GM18858 (cell line): ENCODE results near the gene TMIGD1.

ENCODE experiments used
- ATAC-seq: cut with Tn5 transposase; IDR thresholded peaks from one replicate; pipeline ENCODE4 v1.9.1; 2021; ENCODE audit not compliant: unreplicated experiment

Gene TMIGD1, protein sequence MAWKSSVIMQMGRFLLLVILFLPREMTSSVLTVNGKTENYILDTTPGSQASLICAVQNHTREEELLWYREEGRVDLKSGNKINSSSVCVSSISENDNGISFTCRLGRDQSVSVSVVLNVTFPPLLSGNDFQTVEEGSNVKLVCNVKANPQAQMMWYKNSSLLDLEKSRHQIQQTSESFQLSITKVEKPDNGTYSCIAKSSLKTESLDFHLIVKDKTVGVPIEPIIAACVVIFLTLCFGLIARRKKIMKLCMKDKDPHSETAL

DNA sequence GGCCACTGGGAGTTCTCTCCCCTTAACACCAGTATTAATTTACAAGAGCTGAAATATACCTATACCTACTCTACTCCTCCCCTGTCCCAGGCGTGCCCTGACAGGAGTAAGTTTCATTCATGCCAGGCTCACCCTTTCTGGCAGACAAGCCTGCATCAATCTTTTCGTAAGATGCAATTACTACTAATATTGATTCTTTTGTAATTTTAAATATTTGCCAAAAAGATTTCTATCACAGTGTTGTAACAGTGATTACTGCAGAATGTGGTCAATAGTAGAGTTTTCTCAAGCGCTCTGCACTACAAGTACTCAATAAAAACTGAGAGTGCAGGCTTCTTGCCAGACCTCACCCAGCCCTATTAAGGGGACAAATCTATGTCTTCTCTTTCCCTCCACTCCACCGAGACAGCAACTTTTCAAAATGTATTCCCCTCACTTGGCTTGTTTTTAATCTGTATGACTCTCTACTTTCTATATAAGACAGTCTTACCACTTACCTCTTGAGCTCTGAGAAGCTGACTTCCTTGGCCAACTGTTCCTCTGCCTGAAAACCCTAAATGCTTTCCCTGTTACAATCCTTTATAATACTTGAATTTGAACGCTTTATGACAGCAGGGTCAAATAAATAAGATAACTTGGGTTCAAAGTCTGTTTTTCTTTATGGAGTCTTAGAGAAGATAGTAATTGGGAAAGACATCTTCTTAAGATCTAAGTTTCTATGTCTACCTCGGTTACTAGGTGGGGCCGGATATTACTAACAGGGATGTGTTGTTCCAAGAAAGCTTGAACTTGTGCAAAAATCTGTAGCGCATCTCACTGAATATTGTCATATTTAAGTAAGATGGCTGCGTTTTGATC, at the start of gene TMIGD1:
Gene TMIGD1, minus strand, starts transcription at position 555 of the 858 bp plus-strand sequence. CDS start 1,924 bp downstream, outside the sequence.
- no peak for ATAC-seq

DNA sequence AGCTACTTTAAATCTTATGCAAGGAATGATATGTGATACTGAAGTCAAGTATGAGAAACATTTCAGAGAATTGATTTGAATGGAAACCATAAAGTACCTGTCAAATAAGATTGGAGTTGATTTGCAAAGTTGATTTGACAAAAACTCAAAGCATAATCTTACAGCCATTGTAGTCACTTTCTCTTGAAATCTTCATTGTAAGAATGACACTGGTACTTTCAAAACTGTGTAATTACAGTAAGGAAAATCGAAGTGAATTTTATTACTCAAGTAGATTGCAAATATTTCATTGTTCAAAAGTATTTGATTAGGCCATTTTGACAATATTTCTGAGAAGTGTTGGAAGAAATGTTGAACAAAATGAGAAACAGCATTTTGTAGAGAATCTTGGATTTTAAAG, 48.5 kb upstream of the TMIGD1 start:
- ATAC-seq = no peak

GRCh38 chr17:30381340-30381659, 47.4 kb upstream of the TMIGD1 start:
- no peak for ATAC-seq

DNA sequence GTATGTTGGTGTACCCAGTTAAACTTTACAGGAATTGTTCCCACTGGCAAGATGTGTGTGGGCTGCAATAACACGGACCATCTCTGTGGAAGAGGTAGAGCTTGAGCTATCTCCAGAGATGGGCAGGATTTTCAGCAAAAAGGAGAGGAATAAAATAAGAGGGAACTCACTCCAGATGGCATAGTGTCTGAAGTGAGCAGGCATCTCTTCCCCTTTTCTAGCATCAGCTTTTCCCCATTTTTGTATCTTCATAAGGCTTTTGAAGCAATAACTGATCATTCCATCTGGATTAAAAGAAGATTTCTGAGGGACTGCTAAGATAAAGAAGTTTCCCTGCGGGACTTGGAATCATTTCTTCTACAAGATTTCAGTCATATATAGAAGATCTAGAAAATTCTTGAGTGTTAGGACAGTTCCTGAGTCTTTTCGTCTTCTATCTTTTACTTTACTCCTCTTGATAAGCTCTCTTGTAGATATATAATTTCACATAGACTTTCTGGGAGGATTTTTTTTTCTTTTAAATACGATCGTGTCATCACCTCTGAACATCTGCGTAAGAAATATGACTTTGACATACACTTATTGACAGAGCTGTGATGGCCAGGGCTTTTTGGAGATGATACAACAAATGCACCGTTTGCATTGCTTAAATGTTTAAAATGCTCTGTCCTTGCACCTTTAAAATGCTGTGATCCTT, 46.9 kb upstream of the TMIGD1 start:
- ATAC-seq = no peak

- no peak for ATAC-seq
These were observed 46.1 kb upstream of the TMIGD1 start for GRCh38 chr17:30379903-30380381.

GRCh38 chr17:30379303-30379902, 45.5 kb upstream of the TMIGD1 start:
- ATAC-seq = peak; percentile 6

GRCh38 chr17:30378825-30379302, 45.0 kb upstream of the TMIGD1 start, which contains the start of gene CPD:
CPD (plus strand) TSS chr17:30378927; CDS start chr17:30378981, 54 bp downstream.
- ATAC-seq = peak; percentile 59

- ATAC-seq = no peak
These were observed 44.5 kb upstream of the TMIGD1 start for GRCh38 chr17:30378241-30378824.

GRCh38 chr17:30377574-30378240, 43.9 kb upstream of the TMIGD1 start:
- ATAC-seq = no peak

DNA sequence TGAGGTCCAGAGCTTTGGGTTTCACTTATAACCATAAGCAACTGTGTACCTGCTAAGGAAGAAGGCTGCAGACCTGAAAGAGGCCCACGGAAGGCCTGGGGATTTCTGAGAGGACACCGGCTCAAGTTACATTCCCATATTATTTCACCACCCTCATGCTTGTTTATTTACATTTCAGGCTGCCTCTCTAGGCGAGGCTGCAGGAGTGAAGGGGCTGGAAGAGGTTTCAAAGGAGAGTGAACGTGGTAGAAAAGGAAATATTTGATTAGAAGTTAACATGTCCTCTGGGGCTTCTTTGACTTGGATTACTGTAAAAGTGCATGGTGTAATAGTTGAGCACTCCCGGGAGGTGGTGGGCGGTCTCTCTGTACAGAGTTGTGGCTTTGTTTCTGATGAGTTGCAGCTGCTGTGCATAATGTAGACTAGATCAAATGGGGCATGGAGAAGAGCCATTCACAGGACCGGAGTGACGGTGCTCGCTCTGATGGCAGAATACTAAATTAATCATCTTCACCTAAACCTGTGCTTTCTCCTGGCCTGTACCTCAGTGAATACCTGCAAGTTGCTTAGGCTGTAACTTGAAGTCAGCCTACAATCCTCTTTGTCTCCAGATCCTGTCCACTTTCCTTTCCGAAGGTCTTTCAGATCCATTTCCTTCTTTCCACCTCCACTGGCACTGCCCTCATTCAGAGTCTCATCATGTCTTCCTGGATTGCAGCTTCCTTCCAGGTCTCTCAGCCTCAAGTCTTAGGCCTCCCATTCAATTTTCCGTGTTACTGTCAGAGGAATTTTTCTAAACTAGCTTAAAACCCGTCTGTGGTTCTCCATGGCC, 43.0 kb upstream of the TMIGD1 start:
- ATAC-seq = no peak

- ATAC-seq = no peak
These were observed 41.8 kb upstream of the TMIGD1 start for GRCh38 chr17:30375661-30376060.

GRCh38 chr17:30372755-30373154, 38.9 kb upstream of the TMIGD1 start:
- ATAC-seq = no peak

DNA sequence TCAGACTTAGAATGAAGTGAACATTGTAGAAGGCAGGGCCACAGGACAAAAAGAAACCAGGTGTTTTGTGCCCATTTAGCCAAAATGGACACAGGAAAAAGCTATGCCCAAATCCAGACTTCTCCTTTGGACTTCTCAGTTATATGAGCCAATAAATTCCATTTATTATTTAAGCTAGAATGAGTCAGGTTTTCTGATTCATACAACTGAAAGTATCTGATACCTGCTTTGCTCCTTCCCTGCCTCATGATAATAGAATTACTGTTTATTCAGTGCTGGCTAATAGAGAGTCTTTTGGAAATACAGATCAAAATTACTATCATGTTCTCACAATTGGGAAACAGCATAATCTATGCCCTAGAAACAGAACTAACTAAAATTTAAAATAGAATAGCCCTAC, 36.1 kb upstream of the TMIGD1 start:
- ATAC-seq = no peak

DNA sequence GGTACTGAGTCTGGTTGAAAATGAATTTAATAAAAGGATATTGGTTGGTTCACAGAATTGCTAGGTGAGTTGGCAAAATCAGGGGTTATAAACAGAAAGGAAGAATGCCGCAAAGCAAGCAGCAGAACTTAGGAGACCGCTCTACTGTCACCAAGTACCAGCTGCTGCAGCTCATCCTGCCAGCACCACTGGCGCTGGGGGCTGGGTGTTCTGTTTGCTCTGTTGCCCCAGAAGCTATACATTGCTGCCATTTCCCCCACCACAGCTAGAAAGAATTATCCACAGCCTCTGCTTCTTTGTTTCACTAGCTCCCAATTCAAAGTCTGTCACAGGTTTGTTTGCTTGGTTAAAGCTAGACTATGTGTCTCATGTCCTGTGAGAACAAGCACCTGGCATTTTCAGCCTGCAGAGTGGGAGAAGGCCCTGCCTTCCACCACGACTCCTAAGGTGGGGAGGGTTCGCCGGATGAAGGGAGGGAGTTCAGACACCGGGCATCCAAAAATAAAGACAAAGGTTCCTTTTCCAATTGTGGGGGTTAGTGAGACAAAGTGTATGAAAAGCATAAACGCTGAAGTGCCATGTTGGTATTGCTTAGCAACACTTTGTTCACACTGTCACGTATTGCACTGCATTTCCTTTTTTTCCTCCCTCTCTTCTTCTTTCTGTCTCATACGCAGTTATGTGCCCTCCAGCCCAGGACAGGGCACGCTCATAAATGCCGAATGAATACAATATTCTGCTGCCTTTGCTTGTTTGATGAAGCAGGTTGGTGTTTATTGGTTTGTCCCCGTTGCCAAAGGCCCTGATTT, 35.3 kb upstream of the TMIGD1 start:
- no peak for ATAC-seq

DNA sequence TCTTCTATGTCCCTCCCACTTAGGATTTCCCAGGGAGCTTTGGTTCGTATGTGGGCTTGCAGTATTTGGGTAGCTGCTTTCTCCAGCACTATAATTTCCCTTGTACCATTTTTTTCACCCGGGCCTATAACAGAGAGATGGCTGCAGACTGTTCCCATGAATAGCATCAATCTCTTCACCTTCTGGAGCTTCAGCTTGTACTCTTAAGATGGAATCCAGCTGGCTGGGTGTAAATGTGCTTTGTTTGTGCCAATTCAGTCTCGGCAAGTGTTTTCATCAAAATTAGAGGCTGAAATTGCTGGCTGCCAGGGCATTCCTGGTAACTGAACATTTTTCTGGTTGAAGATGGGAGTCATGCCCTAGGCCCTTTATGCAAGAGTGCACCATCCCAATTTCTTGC, 32.7 kb upstream of the TMIGD1 start:
- no peak for ATAC-seq

DNA sequence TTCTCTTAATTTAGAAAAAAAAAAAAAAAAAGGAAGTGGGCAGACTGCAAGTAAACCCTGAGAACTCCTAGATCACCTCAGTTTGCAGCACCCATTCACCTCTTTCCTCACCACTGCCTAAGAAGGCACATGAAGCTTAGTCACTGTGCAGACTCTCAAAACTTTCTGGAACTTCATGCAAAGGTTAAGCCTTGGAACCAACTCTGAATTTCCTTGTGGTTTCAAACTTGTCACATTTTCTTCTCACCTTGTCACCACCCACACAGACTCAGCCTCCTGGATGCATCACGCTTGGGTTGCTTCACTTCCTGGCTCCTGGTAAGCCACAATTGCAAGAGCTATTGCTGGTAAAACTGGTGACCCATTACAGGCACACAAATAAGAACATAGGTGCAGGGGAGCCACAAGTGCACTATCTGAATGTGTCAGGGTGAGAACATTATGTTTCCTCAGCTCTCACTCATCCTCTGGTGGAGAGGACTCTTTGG, 29.9 kb upstream of the TMIGD1 start:
- peak; percentile 77 for ATAC-seq

DNA sequence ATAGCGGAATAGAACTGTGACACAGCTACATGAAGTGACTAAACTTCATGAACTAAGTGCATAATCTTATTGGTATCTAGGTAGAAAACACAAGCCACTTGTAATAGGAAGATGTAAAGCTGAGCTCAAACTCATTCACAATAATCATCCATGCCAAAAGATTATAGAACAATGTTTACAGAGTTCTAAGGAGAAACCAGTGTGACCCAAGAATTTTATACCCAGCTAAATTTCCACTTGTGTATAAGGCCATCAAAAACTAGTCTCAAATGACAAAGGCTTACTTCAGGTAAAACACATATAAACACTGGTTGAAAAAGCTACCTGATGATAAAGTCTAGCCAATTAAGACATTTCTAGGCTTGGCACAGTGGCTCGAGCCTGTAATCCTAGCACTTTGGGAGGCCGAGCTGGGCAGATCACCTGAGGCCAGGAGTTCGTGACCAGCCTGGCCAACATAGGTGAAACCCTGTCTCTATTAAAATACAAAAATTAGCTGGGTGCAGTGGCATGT, 28.0 kb upstream of the TMIGD1 start:
- ATAC-seq = no peak
